Muscle layer of duodenum (tissue), 2 donors: ENCODE results near the gene STOML1.

Source experiments
- H3K27ac ChIP-seq: one replicate; pipeline ENCODE4 v1.7.0; 2013; ENCODE audit warnings: mild to moderate bottlenecking, low read length
- H3K27me3 ChIP-seq: one replicate; pipeline ENCODE4 v1.7.0; 2013; ENCODE audit warnings: low read depth, mild to moderate bottlenecking, control low read depth, low read length
- H3K36me3 ChIP-seq, 2 donors: one replicate each; pipeline ENCODE4 v1.7.0; 2013; ENCODE audit warnings: low read length in 2 of 2, control low read depth in 1 of 2, mild to moderate bottlenecking in 1 of 2; ENCODE audit not compliant: insufficient read depth in 2 of 2, control insufficient read depth in 1 of 2
- H3K4me1 ChIP-seq, 2 donors: one replicate each; pipeline ENCODE4 v1.7.0; 2013; ENCODE audit warnings: low read length in 2 of 2, mild to moderate bottlenecking in 2 of 2, control low read depth in 1 of 2, moderate library complexity in 1 of 2; ENCODE audit not compliant: insufficient read depth in 2 of 2, control insufficient read depth in 1 of 2
- H3K4me3 ChIP-seq, 2 donors: one replicate each; pipeline ENCODE4 v1.7.0; 2013; ENCODE audit warnings: low read length in 2 of 2, low read depth in 1 of 2, mild to moderate bottlenecking in 1 of 2
- H3K9me3 ChIP-seq, 2 donors: one replicate each; pipeline ENCODE4 v1.7.0; 2013; ENCODE audit warnings: low read length in 2 of 2, control low read depth in 1 of 2, mild to moderate bottlenecking in 1 of 2; ENCODE audit not compliant: control insufficient read depth in 1 of 2
- donor health status: healthy.

The STOML1 gene

GRCh38 chr15:74010929-74011540 is 18.9 kb upstream of the STOML1 start:
- Histone ChIP-seq H3K4me3 (peak overlapping the region; percentile 7 to 29), H3K27ac (no peak overlapping the region), H3K27me3 (no peaks in the 10 kb centered on the region), H3K9me3 (no peaks in the 10 kb centered on the region), H3K36me3 (peaks cover 0 to 6% of the 10 kb centered on the region in 2 donors), H3K4me1 (peaks cover 29 to 58% of the 10 kb centered on the region in 2 donors)

- no peak overlapping the region for H3K27ac ChIP-seq
- H3K4me3 ChIP-seq, result no peak overlapping the region
- H3K27me3 ChIP-seq, result no peaks in the 10 kb centered on the region
- H3K9me3 ChIP-seq, result no peaks in the 10 kb centered on the region
- H3K4me1 ChIP-seq, result peaks cover 29 to 66% of the 10 kb centered on the region in 2 donors
- H3K36me3 ChIP-seq, result peaks cover 0 to 5% of the 10 kb centered on the region in 2 donors
These were observed 16.8 kb upstream of the STOML1 start for GRCh38 chr15:74008901-74009300.

- H3K27ac ChIP-seq, result no peak overlapping the region
- peaks cover 29 to 66% of the 10 kb centered on the region in 2 donors for H3K4me1 ChIP-seq
- no peaks in the 10 kb centered on the region for H3K27me3 ChIP-seq
- H3K36me3 ChIP-seq, result peaks cover 0 to 5% of the 10 kb centered on the region in 2 donors
- H3K9me3 ChIP-seq, result no peaks in the 10 kb centered on the region
- no peak overlapping the region for H3K4me3 ChIP-seq
These were observed 15.8 kb upstream of the STOML1 start for GRCh38 chr15:74007820-74008371.

- no peaks in the 10 kb centered on the region for H3K9me3 ChIP-seq
- H3K27me3 ChIP-seq, result no peaks in the 10 kb centered on the region
- H3K4me1 ChIP-seq, result peaks cover 29 to 62% of the 10 kb centered on the region in 2 donors
- H3K27ac ChIP-seq, result peak overlapping the region; percentile 10
- peaks cover 0 to 5% of the 10 kb centered on the region in 2 donors for H3K36me3 ChIP-seq
- H3K4me3 ChIP-seq, result peak overlapping the region in 1 of 2 donors; percentile 1
These were observed 14.9 kb upstream of the STOML1 start for GRCh38 chr15:74006774-74007639.

GRCh38 chr15:73997986-73998385 is 5.9 kb upstream of the STOML1 start:
- H3K36me3 ChIP-seq, result peaks cover 11 to 15% of the 10 kb centered on the region in 2 donors

GRCh38 chr15:73996939-73997338 is 4.8 kb upstream of the STOML1 start:
- peaks cover 11 to 15% of the 10 kb centered on the region in 2 donors for H3K36me3 ChIP-seq
- H3K4me1 ChIP-seq, result peaks cover 14 to 55% of the 10 kb centered on the region in 2 donors
- H3K4me3 ChIP-seq, result peak overlapping the region; percentile 67 to 87
- H3K27me3 ChIP-seq, result no peaks in the 10 kb centered on the region
- peak overlapping the region; percentile 69 for H3K27ac ChIP-seq
- H3K9me3 ChIP-seq, result no peaks in the 10 kb centered on the region

More at GRCh38 chr15:73997986-73998385, 5.9 kb upstream of the STOML1 start:
- H3K27me3 ChIP-seq, result no peaks in the 10 kb centered on the region
- no peaks in the 10 kb centered on the region for H3K9me3 ChIP-seq
- H3K4me1 ChIP-seq, result peaks cover 14 to 53% of the 10 kb centered on the region in 2 donors
- no peak overlapping the region for H3K4me3 ChIP-seq
- no peak overlapping the region for H3K27ac ChIP-seq

- Histone ChIP-seq H3K9me3 (no peaks in the 10 kb centered on the region), H3K36me3 (peaks cover 11 to 15% of the 10 kb centered on the region in 2 donors), H3K27ac (peak overlapping the region; percentile 40), H3K4me1 (peaks cover 19 to 59% of the 10 kb centered on the region in 2 donors), H3K4me3 (peak overlapping the region; percentile 67 to 87), H3K27me3 (no peaks in the 10 kb centered on the region)
These were observed 4.2 kb upstream of the STOML1 start for GRCh38 chr15:73996267-73996666.

- H3K36me3 ChIP-seq, result peaks cover 11 to 15% of the 10 kb centered on the region in 2 donors
These were observed 3.0 kb upstream of the STOML1 start for GRCh38 chr15:73994912-73995622.

GRCh38 chr15:73994413-73994883 is 2.4 kb upstream of the STOML1 start, which contains the start of gene PML:
PML (plus strand) TSS chr15:73994716; CDS start chr15:73994813, 97 bp downstream.
- peaks cover 21 to 61% of the 10 kb centered on the region in 2 donors for H3K4me1 ChIP-seq

More at GRCh38 chr15:73994912-73995622, 3.0 kb upstream of the STOML1 start:
- Histone ChIP-seq H3K4me1 (peaks cover 21 to 61% of the 10 kb centered on the region in 2 donors), H3K4me3 (peak overlapping the region; percentile 87 to 96), H3K27ac (peak overlapping the region; percentile 97), H3K27me3 (no peaks in the 10 kb centered on the region), H3K9me3 (no peaks in the 10 kb centered on the region)

GRCh38 chr15:73993211-73993994 is 1.3 kb upstream of the STOML1 start:
- Histone ChIP-seq H3K27me3 (no peaks in the 10 kb centered on the region), H3K4me3 (peak overlapping the region in 1 of 2 donors; percentile 87), H3K9me3 (no peaks in the 10 kb centered on the region), H3K36me3 (peaks cover 4 to 6% of the 10 kb centered on the region in 2 donors), H3K27ac (peak overlapping the region; percentile 84), H3K4me1 (peaks cover 21 to 54% of the 10 kb centered on the region in 2 donors)

More at GRCh38 chr15:73994413-73994883, 2.4 kb upstream of the STOML1 start, which contains the start of gene PML:
- Histone ChIP-seq H3K36me3 (peaks cover 11 to 15% of the 10 kb centered on the region in 2 donors), H3K27me3 (no peaks in the 10 kb centered on the region), H3K9me3 (no peaks in the 10 kb centered on the region), H3K27ac (peak within 1 kb of the TSS; percentile 97), H3K4me3 (peak within 1 kb of the TSS; percentile 87 to 96)
